IMR-90 (cell line): Measurements from ENCODE around the gene CEACAM21. TPM values are rescaled to one million over a fixed set of nuclear protein-coding genes. Genes with fewer than 3 reads are reported as not detected.

ENCODE experiments used
- ATAC-seq: fragments of 200-7000 bp; cut with Tn5 transposase; 2 replicates; pipeline ENCODE4 v1.9.1; 2020; ENCODE audit warnings: low read depth, mild to moderate bottlenecking, moderate library complexity
- BruUV-seq: library from RNA; stranded (reverse); fragments of 400-500 nt; replicated peaks from 2 replicates; lab custom pipeline; 2021; lab: Mats Ljungman, UMichigan
- CTCF ChIA-PET: fragments of 300-600 bp; formaldehyde crosslinking; extraction: SDS; loops from one replicate; lab custom pipeline; 2021; ENCODE audit warnings: antibody characterized with exemption; lab: Yijun Ruan, JAX
- POLR2A ChIA-PET: fragments of 300-600 bp; sonication (Branson Sonifier 250); formaldehyde crosslinking; loops from one replicate; lab custom pipeline; 2022; ENCODE audit warnings: antibody characterized with exemption; ENCODE audit not compliant: unreplicated experiment; lab: Charles Lee
- DNase-seq: peaks from one replicate; pipeline ENCODE4 v3.0.0; 2013
- H2AFZ ChIP-seq: replicated peaks from 2 replicates; pipeline ENCODE3; 2013; ENCODE audit warnings: low read length, mild to moderate bottlenecking; ENCODE audit not compliant: poor library complexity
- H2AK5ac ChIP-seq: 2 replicates; pipeline ENCODE4 v1.6.1; 2013; ENCODE audit warnings: low read depth, low read length, inconsistent platforms
- H2AK9ac ChIP-seq: replicated peaks from 2 replicates; pipeline ENCODE3; 2013; ENCODE audit warnings: mild to moderate bottlenecking, low read depth, low read length, moderate library complexity; ENCODE audit not compliant: poor library complexity
- H2BK120ac ChIP-seq: 2 replicates; pipeline ENCODE4 v1.6.1; 2013; ENCODE audit warnings: low read depth, low read length, inconsistent platforms
- H2BK15ac ChIP-seq: 3 replicates; pipeline ENCODE4 v1.6.1; 2013; ENCODE audit warnings: low read depth, low read length, inconsistent platforms
- H2BK20ac ChIP-seq: 2 replicates; pipeline ENCODE4 v1.6.1; 2013; ENCODE audit warnings: low read depth, mild to moderate bottlenecking, inconsistent platforms, low read length, moderate library complexity
- H2BK5ac ChIP-seq: 2 replicates; pipeline ENCODE4 v1.6.1; 2013; ENCODE audit warnings: mild to moderate bottlenecking, low read depth, low read length, inconsistent platforms; ENCODE audit not compliant: poor library complexity, severe bottlenecking
- H3K14ac ChIP-seq: replicated peaks from 2 replicates; pipeline ENCODE4 v1.6.1; 2013; ENCODE audit warnings: low read depth, low read length, inconsistent platforms
- H3K18ac ChIP-seq: 2 replicates; pipeline ENCODE4 v1.6.1; 2013; ENCODE audit warnings: low read depth, low read length, control low read depth
- H3K23ac ChIP-seq: 2 replicates; pipeline ENCODE4 v1.6.1; 2013; ENCODE audit warnings: low read depth, low read length, inconsistent platforms
- H3K27ac ChIP-seq: 2 replicates; pipeline ENCODE4 v1.5.1; 2013; ENCODE audit warnings: mild to moderate bottlenecking, control low read depth, low read length; ENCODE audit not compliant: insufficient read depth
- H3K27me3 ChIP-seq: 2 replicates; pipeline ENCODE4 v1.6.1; 2013; ENCODE audit warnings: low read length; ENCODE audit not compliant: control insufficient read depth, insufficient read depth
- H3K36me3 ChIP-seq: 2 replicates; pipeline ENCODE4 v1.6.1; 2013; ENCODE audit warnings: low read length, mixed read lengths; ENCODE audit not compliant: control insufficient read depth, insufficient read depth
- H3K4ac ChIP-seq: 2 replicates; pipeline ENCODE4 v1.6.1; 2013; ENCODE audit warnings: low read depth, low read length, inconsistent platforms
- H3K4me1 ChIP-seq: 2 replicates; pipeline ENCODE4 v1.6.1; 2013; ENCODE audit warnings: low read length, mixed read lengths; ENCODE audit not compliant: control insufficient read depth, insufficient read depth
- H3K4me2 ChIP-seq: 2 replicates; pipeline ENCODE4 v1.6.1; 2013; ENCODE audit warnings: low read depth, mild to moderate bottlenecking, control low read depth, low read length, moderate library complexity
- H3K4me3 ChIP-seq: 2 replicates; pipeline ENCODE4 v1.5.1; 2013; ENCODE audit warnings: low read depth, mild to moderate bottlenecking, control low read depth, low read length, moderate library complexity; ENCODE audit not compliant: insufficient read depth
- H3K56ac ChIP-seq: 2 replicates; pipeline ENCODE4 v1.6.1; 2013; ENCODE audit warnings: low read length, inconsistent platforms; ENCODE audit not compliant: insufficient read depth; ENCODE audit errors: extremely low read depth
- H3K79me1 ChIP-seq, 2 experiments: 2 replicates each; pipeline ENCODE4 v1.6.1; 2013; ENCODE audit warnings: low read length in 2 of 2, inconsistent platforms in 1 of 2, low read depth in 1 of 2
- H3K9ac ChIP-seq: 2 replicates; pipeline ENCODE4 v1.6.1; 2013; ENCODE audit warnings: low read depth, low read length, control low read depth
- H3K9me1 ChIP-seq: 2 replicates; pipeline ENCODE4 v1.6.1; 2013; ENCODE audit warnings: low read length, inconsistent platforms; ENCODE audit not compliant: insufficient read depth
- H3K9me3 ChIP-seq: 2 replicates; pipeline ENCODE4 v1.6.1; 2013; ENCODE audit warnings: low read length; ENCODE audit not compliant: control insufficient read depth, insufficient read depth
- H4K20me1 ChIP-seq: 2 replicates; pipeline ENCODE4 v1.6.1; 2013; ENCODE audit warnings: low read length, inconsistent platforms; ENCODE audit not compliant: insufficient read depth
- H4K5ac ChIP-seq: 2 replicates; pipeline ENCODE4 v1.6.1; 2013; ENCODE audit warnings: mild to moderate bottlenecking, low read depth, low read length, control low read depth
- H4K8ac ChIP-seq, 2 experiments: 2 replicates each; pipeline ENCODE4 v1.6.1; 2013; ENCODE audit warnings: low read depth in 2 of 2, low read length in 2 of 2, control low read depth in 1 of 2, inconsistent platforms in 1 of 2
- H4K91ac ChIP-seq: 2 replicates; pipeline ENCODE4 v1.6.1; 2013; ENCODE audit warnings: low read depth, low read length, inconsistent platforms; ENCODE audit not compliant: insufficient read depth
- RCOR1 ChIP-seq: IDR thresholded peaks from 2 replicates; pipeline ENCODE4 v1.6.1; 2012; ENCODE audit warnings: mild to moderate bottlenecking, low read length, improper control_type of control experiment; ENCODE audit not compliant: insufficient replicate concordance
- SMC3 ChIP-seq: fragments of 150-350 bp; IDR thresholded peaks from 2 replicates; pipeline ENCODE4 v1.6.1; 2016; ENCODE audit warnings: low read depth, mild to moderate bottlenecking, antibody characterized with exemption, low read length, moderate library complexity
- WGBS, 2 experiments: methylation state at CpG; one replicate each; pipeline versions ENCODE4 v1.1.5 to v1.1.7; 2013; ENCODE audit warnings: missing lambda C conversion rate in 2 of 2; ENCODE audit not compliant: insufficient read length in 1 of 2; ENCODE audit errors: extremely low coverage in 2 of 2; 5-methylcytosine and 5-hydroxymethylcytosine counted together
- dilution Hi-C: fragments of 300-500 bp; cut with HindIII; formaldehyde crosslinking; loops from one replicate; pipeline ENCODE4 v1.14.3; 2018; ENCODE audit warnings: low sequenced_read_pairs; ENCODE audit not compliant: unreplicated experiment
- in situ Hi-C: fragments of 300-500 bp; cut with MboI; formaldehyde crosslinking; loops from 3 replicates; pipeline ENCODE4 v1.14.3; 2019; ENCODE audit warnings: low sequenced_read_pairs, inconsistent platforms, mixed read lengths
- intact Hi-C: fragments of 100-400 bp; cut with micrococcal nuclease; formaldehyde crosslinking; loops from 2 replicates; pipeline ENCODE4 v1.10.0; 2022
- polyA plus RNA-seq, 3 experiments: library from polyadenylated mRNA; depleted of rRNA; stranded (reverse); fragments of >200 nt; gene quantifications; 2 replicates each; pipeline ENCODE4 v1.2.3, GENCODE V29; 2012; ENCODE audit warnings: low replicate concordance in 1 of 3
- total RNA-seq: library from RNA; depleted of rRNA; stranded (reverse); fragments of >200 nt; gene quantifications from 2 replicates; pipeline ENCODE4 v1.2.3, GENCODE V29; 2012
- TF ChIP-seq, protein P1 (sequence below): fragments of 150-350 bp; IDR thresholded peaks from 2 replicates; pipeline ENCODE4 v1.6.1; 2016; ENCODE audit warnings: low read depth, mild to moderate bottlenecking, low read length, moderate library complexity, borderline replicate concordance
- TF ChIP-seq, protein P2 (sequence below): conservative IDR thresholded peaks from 2 replicates; pipeline ENCODE4 v1.5.1; 2012; ENCODE audit warnings: mild to moderate bottlenecking, low read depth, low read length, improper control_type of control experiment

Gene CEACAM21
- total and polyA plus RNA-seq, 2 of the 4 experiments (the other 2 are of a cell fraction) = not detected

DNA sequence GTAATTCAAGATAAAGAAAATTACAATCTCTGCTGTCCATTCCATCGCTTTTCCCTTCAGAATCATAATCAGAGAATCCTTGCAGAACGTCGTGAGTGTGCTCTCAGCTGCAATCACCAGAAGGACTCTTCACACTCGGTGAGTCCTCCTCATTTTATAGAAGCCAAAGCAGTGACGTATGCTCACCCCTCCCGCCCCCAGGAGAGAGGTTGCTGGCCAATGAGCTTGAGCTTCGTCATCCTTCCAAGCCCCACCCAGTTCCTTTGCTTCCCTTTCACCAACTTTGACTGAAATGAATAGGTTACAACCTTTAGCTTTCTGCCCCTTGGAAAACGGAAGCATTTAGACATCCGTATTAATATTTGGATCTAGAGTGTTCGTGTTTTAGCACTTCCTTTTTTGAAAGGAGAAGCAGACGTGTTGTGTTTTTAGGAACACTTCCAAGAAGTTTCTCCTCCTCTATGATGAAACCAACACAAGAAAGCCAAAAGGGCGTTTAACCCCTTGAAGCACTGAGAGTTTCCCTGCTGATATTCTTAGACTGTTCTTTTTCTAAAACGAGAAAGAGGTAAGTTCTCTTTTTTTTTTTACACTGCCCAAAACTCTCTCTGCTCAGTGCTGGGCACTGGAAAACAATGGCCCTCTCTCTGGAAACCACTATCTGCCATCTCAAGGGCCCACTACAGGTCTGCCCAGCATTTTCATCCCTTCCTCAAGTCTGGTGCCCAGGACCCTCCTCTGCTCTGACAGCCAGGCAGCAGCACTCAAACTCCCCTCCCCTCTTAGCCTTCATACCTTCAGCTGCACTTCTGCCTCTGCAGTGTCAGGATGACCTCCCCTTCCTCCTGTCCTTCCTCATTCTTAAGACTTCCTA lies 44.3 kb upstream of the CEACAM21 start:
- H3K9me1 ChIP-seq = no peaks in the 10 kb centered on the region
- H4K20me1 ChIP-seq = no peaks in the 10 kb centered on the region
- no peaks in the 10 kb centered on the region for H3K79me1 ChIP-seq
- TF ChIP-seq SMC3 (no peak), RCOR1 (no peak)
- TF ChIP-seq, protein P1, sequence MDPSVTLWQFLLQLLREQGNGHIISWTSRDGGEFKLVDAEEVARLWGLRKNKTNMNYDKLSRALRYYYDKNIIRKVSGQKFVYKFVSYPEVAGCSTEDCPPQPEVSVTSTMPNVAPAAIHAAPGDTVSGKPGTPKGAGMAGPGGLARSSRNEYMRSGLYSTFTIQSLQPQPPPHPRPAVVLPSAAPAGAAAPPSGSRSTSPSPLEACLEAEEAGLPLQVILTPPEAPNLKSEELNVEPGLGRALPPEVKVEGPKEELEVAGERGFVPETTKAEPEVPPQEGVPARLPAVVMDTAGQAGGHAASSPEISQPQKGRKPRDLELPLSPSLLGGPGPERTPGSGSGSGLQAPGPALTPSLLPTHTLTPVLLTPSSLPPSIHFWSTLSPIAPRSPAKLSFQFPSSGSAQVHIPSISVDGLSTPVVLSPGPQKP = no peak
- TF ChIP-seq, protein P2, sequence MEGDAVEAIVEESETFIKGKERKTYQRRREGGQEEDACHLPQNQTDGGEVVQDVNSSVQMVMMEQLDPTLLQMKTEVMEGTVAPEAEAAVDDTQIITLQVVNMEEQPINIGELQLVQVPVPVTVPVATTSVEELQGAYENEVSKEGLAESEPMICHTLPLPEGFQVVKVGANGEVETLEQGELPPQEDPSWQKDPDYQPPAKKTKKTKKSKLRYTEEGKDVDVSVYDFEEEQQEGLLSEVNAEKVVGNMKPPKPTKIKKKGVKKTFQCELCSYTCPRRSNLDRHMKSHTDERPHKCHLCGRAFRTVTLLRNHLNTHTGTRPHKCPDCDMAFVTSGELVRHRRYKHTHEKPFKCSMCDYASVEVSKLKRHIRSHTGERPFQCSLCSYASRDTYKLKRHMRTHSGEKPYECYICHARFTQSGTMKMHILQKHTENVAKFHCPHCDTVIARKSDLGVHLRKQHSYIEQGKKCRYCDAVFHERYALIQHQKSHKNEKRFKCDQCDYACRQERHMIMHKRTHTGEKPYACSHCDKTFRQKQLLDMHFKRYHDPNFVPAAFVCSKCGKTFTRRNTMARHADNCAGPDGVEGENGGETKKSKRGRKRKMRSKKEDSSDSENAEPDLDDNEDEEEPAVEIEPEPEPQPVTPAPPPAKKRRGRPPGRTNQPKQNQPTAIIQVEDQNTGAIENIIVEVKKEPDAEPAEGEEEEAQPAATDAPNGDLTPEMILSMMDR = no peak
- no peak overlapping the region for H3K18ac ChIP-seq
- no peak overlapping the region for H2BK15ac ChIP-seq
- H4K91ac ChIP-seq = no peak overlapping the region
- H2BK5ac ChIP-seq = no peak overlapping the region
- ChIA-PET POLR2A (no interaction called here), CTCF (no interaction called here)
- intact Hi-C loops = no loop called here
- in situ Hi-C loops = no loop called here
- H3K4me1 ChIP-seq = no peaks in the 10 kb centered on the region
- no TSS peak for BruUV-seq
- 0 out of 2 replicates have a peak, but pooled peaks have one; percentile 24 for ATAC-seq
- no peak overlapping the region for H3K14ac ChIP-seq
- peak; percentile 31 for DNase-seq
- H2AFZ ChIP-seq = no peak overlapping the region
- no peak overlapping the region for H3K23ac ChIP-seq
- no peak overlapping the region for H2BK120ac ChIP-seq
- H3K9ac ChIP-seq = no peak overlapping the region
- no peak overlapping the region for H3K27ac ChIP-seq
- no peaks in the 10 kb centered on the region for H3K36me3 ChIP-seq
- H2AK5ac ChIP-seq = no peak overlapping the region
- dilution Hi-C loops = no loop called here
- H3K4ac ChIP-seq = no peak overlapping the region
- no peak overlapping the region for H2AK9ac ChIP-seq
- H4K8ac ChIP-seq = no peak overlapping the region
- peaks cover 3% of the 10 kb centered on the region; the same call in 1 of the 2 replicates for H3K9me3 ChIP-seq
- H3K4me2 ChIP-seq = peak overlapping the region; percentile 46; the same call in 1 of the 2 replicates
- no peak overlapping the region for H4K5ac ChIP-seq
- peaks cover 8% of the 10 kb centered on the region for H3K27me3 ChIP-seq
- H3K4me3 ChIP-seq = peak overlapping the region; percentile 14; the same call in 1 of the 2 replicates
- WGBS, 2 experiments = no CpG with 5 or more reads among the region's 13 CpGs
- no peak overlapping the region for H3K56ac ChIP-seq
- no peak overlapping the region for H2BK20ac ChIP-seq
